WERI-Rb-1 (cell line): ENCODE results near the gene PDE10A.

Experiments used
- DNase-seq: peaks from one replicate; pipeline ENCODE4 v3.0.0-alpha.2; 2020
- H3K27ac ChIP-seq: fragments of 250-450 bp; sonication (Bioruptor Pico); 2 replicates; pipeline ENCODE4 v1.5.1; 2020; ENCODE audit warnings: mild to moderate bottlenecking, moderate library complexity
- H3K27me3 ChIP-seq: fragments of 250-450 bp; sonication (Bioruptor Pico); 2 replicates; pipeline ENCODE4 v1.5.1; 2021; ENCODE audit warnings: mild to moderate bottlenecking, low read depth, moderate library complexity; ENCODE audit not compliant: insufficient read depth, severe bottlenecking
- H3K36me3 ChIP-seq: fragments of 250-450 bp; sonication (Bioruptor Pico); 2 replicates; pipeline ENCODE4 v1.5.1; 2020; ENCODE audit warnings: mild to moderate bottlenecking, moderate library complexity
- H3K4me3 ChIP-seq: 2 replicates; pipeline ENCODE4 v1.5.1; 2011; ENCODE audit warnings: low read depth, mild to moderate bottlenecking, control low read depth, low read length
- H3K9me3 ChIP-seq: fragments of 250-450 bp; sonication (Bioruptor Pico); 2 replicates; pipeline ENCODE4 v1.5.1; 2021; ENCODE audit warnings: mild to moderate bottlenecking, moderate library complexity; ENCODE audit not compliant: severe bottlenecking
- CTCF ChIP-seq: IDR thresholded peaks from 2 replicates; pipeline ENCODE4 v1.5.1; 2011; ENCODE audit warnings: low read depth, mild to moderate bottlenecking, control low read depth, inconsistent platforms, low read length

The PDE10A gene

GRCh38 chr6:165447141-165447540 lies 215.9 kb downstream of the PDE10A start:
- no peak for TF ChIP-seq CTCF

GRCh38 chr6:165446331-165446730 lies 216.7 kb downstream of the PDE10A start:
- H3K4me3 ChIP-seq: no peak overlapping the region
- peaks cover 4% of the 10 kb centered on the region for H3K9me3 ChIP-seq
- no peaks in the 10 kb centered on the region for H3K36me3 ChIP-seq
- H3K27ac ChIP-seq: no peak overlapping the region
- peaks cover 54% of the 10 kb centered on the region for H3K27me3 ChIP-seq
- TF ChIP-seq CTCF: no peak
- no peak for DNase-seq

More at GRCh38 chr6:165447141-165447540, 215.9 kb downstream of the PDE10A start:
- H3K27me3 ChIP-seq: peaks cover 48% of the 10 kb centered on the region
- no peak for DNase-seq
- H3K9me3 ChIP-seq: peaks cover 4% of the 10 kb centered on the region
- no peaks in the 10 kb centered on the region for H3K36me3 ChIP-seq
- no peak overlapping the region for H3K4me3 ChIP-seq
- no peak overlapping the region for H3K27ac ChIP-seq

GRCh38 chr6:165443462-165443861 lies 219.6 kb downstream of the PDE10A start:
- Histone ChIP-seq H3K27ac (no peak overlapping the region), H3K27me3 (peaks cover 49% of the 10 kb centered on the region), H3K4me3 (no peak overlapping the region), H3K9me3 (peaks cover 4% of the 10 kb centered on the region), H3K36me3 (no peaks in the 10 kb centered on the region)
- no peak for DNase-seq
- TF ChIP-seq CTCF: no peak

GRCh38 chr6:165441181-165441580 lies 221.9 kb downstream of the PDE10A start:
- H3K27ac ChIP-seq: no peak overlapping the region
- no peak for TF ChIP-seq CTCF
- peaks cover 4% of the 10 kb centered on the region for H3K9me3 ChIP-seq

GRCh38 chr6:165439928-165440554 lies 223.0 kb downstream of the PDE10A start:
- DNase-seq: no peak
- peaks cover 4% of the 10 kb centered on the region for H3K9me3 ChIP-seq
- TF ChIP-seq CTCF: no peak
- H3K36me3 ChIP-seq: no peaks in the 10 kb centered on the region
- H3K27me3 ChIP-seq: peaks cover 27% of the 10 kb centered on the region
- H3K27ac ChIP-seq: no peak overlapping the region
- H3K4me3 ChIP-seq: no peak overlapping the region

More at GRCh38 chr6:165441181-165441580, 221.9 kb downstream of the PDE10A start:
- DNase-seq: no peak
- peaks cover 38% of the 10 kb centered on the region for H3K27me3 ChIP-seq
- H3K4me3 ChIP-seq: no peak overlapping the region
- H3K36me3 ChIP-seq: no peaks in the 10 kb centered on the region

- no peak for TF ChIP-seq CTCF
- DNase-seq: no peak
- H3K4me3 ChIP-seq: no peak overlapping the region
- no peaks in the 10 kb centered on the region for H3K36me3 ChIP-seq
- no peak overlapping the region for H3K27ac ChIP-seq
- H3K27me3 ChIP-seq: peaks cover 11% of the 10 kb centered on the region
- H3K9me3 ChIP-seq: peaks cover 3% of the 10 kb centered on the region
Measured at GRCh38 chr6:165426892-165427291, 236.1 kb downstream of the PDE10A start.
